ENCODE measurements around the gene COL24A1.

The COL24A1 gene

DNA sequence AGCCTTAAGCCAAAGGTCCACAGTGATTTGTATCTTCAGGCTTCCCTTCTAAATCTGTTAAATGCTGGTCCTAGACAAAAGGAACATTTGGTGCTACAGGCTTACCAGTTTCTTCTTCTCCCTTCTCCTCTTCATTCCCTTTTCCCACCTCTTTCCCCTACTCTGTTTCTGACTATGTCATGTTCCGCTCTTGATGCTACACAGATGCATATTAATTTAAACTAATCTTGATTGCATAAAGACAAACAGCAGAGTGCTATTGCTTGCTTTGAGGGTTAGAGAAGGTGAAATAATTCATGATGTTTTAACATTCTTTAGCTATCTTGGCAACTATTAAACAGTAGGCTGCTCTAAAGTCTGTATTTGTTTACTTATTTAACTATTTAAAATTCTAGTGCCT lies 34.3 kb upstream of the COL24A1 start:
- WGBS, result 100% methylated on average over 1 of the region's 1 CpG
- Histone ChIP-seq H3K4me1 (ENCODE audit: insufficient read depth, low read length) (peaks cover 22% of the 10 kb centered on the region), H3K9me3 (ENCODE audit: insufficient read depth, low read depth, low read length) (no peaks in the 10 kb centered on the region), H3K36me3 (ENCODE audit: insufficient read depth, low read length) (no peaks in the 10 kb centered on the region), H3K27ac (ENCODE audit: low read depth, low read length) (no peak overlapping the region), H3K9ac (ENCODE audit: low read depth, low read length) (no peak overlapping the region), H3K27me3 (ENCODE audit: insufficient read depth, low read length) (no peaks in the 10 kb centered on the region), H3K4me3 (ENCODE audit: low read length) (no peak overlapping the region)

DNA sequence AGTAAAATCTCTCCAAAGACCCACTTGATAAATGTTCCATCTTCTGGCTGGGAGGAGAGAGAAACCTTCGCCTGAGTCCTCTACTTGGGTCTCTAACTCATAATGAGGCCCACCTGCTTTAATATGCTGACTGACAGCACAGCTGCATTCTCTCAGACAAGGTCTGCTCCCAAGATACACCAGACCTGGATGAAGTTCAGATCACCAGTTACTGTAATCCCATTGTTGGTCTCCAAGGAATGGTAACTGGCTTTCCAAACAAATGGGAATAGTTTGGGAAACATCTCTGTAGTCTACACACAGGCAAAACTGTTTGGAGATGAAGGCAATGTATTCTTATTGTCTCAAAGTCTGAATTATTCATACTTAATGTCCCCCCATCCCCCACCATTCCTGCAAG lies 27.9 kb upstream of the COL24A1 start:
- H3K9ac ChIP-seq (ENCODE audit: low read depth, low read length), result no peak overlapping the region
- H3K4me1 ChIP-seq (ENCODE audit: insufficient read depth, low read length), result no peaks in the 10 kb centered on the region
- 100% methylated on average over 1 of the region's 1 CpG for WGBS
- H3K27me3 ChIP-seq (ENCODE audit: insufficient read depth, low read length), result no peaks in the 10 kb centered on the region
- no peak overlapping the region for H3K4me3 ChIP-seq (ENCODE audit: low read length)
- H3K27ac ChIP-seq (ENCODE audit: low read depth, low read length), result no peak overlapping the region
- no peaks in the 10 kb centered on the region for H3K9me3 ChIP-seq (ENCODE audit: insufficient read depth, low read depth, low read length)
- no peaks in the 10 kb centered on the region for H3K36me3 ChIP-seq (ENCODE audit: insufficient read depth, low read length)

DNA sequence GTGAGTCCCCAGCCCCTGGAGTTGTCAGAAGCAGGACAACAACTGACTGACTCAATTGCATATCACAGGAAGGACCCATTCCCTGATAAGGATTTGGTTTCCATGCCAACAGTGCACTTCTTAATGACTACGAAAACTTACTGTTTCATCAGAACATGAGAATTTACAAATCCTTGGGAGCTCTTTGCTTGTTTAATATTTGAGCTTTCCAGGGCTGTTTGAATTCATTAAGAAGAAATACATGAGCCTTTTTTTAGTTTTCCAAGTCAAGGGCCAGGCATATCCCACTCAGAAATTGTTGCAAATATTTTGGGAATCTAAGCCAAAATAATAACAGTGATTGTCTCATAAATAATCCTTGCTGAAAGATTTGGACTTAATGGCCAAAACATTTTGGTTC lies 27.2 kb upstream of the COL24A1 start:
- 100% methylated on average over 1 of the region's 1 CpG for WGBS
- Histone ChIP-seq H3K27ac (ENCODE audit: low read depth, low read length) (no peak overlapping the region), H3K27me3 (ENCODE audit: insufficient read depth, low read length) (no peaks in the 10 kb centered on the region), H3K4me1 (ENCODE audit: insufficient read depth, low read length) (no peaks in the 10 kb centered on the region), H3K9me3 (ENCODE audit: insufficient read depth, low read depth, low read length) (no peaks in the 10 kb centered on the region), H3K4me3 (ENCODE audit: low read length) (no peak overlapping the region), H3K36me3 (ENCODE audit: insufficient read depth, low read length) (no peaks in the 10 kb centered on the region), H3K9ac (ENCODE audit: low read depth, low read length) (no peak overlapping the region)

DNA sequence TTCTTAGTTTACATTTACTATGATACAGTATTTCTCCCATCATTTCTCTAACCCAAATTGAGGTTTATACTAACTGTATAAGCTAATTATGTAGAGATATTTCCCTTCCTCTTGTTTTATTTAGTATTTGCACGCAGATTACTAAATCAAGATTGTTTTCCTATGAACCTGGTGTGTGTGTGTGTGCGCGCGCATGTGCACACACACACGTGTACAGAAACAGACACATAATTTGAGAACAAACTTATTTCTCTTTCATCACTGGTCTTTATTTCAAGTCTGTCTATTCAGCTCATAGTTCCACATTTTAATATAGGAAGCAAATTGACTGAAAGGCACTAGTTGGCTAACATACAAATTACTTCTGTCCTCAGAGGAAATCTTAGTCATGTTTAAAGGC lies 19.7 kb upstream of the COL24A1 start:
- Histone ChIP-seq H3K27me3 (ENCODE audit: insufficient read depth, low read length) (no peaks in the 10 kb centered on the region), H3K9ac (ENCODE audit: low read depth, low read length) (no peak overlapping the region), H3K4me1 (ENCODE audit: insufficient read depth, low read length) (no peaks in the 10 kb centered on the region), H3K36me3 (ENCODE audit: insufficient read depth, low read length) (no peaks in the 10 kb centered on the region), H3K27ac (ENCODE audit: low read depth, low read length) (no peak overlapping the region), H3K4me3 (ENCODE audit: low read length) (no peak overlapping the region), H3K9me3 (ENCODE audit: insufficient read depth, low read depth, low read length) (no peaks in the 10 kb centered on the region)
- WGBS, result 84% methylated on average over 4 of the region's 5 CpGs

DNA sequence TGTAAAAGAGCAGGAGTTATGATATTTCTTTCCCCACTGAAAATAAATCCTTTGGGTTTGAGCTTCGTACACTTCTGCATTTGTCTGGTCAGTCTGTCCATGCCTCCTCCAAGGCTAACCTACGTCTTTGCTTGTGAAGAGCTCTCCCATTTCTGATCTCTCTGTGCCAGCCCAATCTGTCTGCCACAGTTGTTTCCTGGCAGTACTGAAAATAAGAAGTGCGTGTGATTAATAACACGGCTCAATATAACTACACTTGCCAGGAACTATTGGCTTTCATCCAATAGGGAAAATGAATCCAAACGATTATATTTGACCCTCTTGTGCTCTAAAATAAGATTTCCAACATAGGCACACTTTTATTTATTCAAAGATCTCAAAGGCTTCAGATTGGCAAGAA lies 19.2 kb upstream of the COL24A1 start:
- Histone ChIP-seq H3K4me1 (ENCODE audit: insufficient read depth, low read length) (no peaks in the 10 kb centered on the region), H3K9me3 (ENCODE audit: insufficient read depth, low read depth, low read length) (no peaks in the 10 kb centered on the region), H3K4me3 (ENCODE audit: low read length) (no peak overlapping the region), H3K9ac (ENCODE audit: low read depth, low read length) (no peak overlapping the region), H3K36me3 (ENCODE audit: insufficient read depth, low read length) (no peaks in the 10 kb centered on the region), H3K27me3 (ENCODE audit: insufficient read depth, low read length) (no peaks in the 10 kb centered on the region), H3K27ac (ENCODE audit: low read depth, low read length) (no peak overlapping the region)
- WGBS, result 94% methylated on average over 5 of the region's 5 CpGs

DNA sequence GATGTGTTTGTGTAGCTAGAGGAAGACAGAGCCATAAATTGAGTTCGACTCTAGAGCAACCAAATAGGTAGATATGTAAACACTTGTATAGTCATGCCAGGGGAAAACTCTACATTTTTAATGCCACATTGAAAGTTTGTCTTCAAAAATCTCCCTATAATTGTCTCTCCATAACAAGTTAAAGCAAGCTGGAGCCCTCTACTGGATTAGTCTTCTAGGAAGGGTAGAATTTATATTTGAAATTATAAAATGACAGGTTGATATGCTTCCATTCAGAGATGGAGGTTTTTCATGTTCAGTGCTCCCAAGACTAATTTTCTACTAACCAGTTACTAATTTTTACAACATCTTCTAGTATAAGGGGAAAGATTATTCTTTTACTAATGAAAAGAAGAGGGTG lies 13.1 kb upstream of the COL24A1 start:
- Histone ChIP-seq H3K4me3 (ENCODE audit: low read length) (no peak overlapping the region), H3K27ac (ENCODE audit: low read depth, low read length) (no peak overlapping the region), H3K36me3 (ENCODE audit: insufficient read depth, low read length) (no peaks in the 10 kb centered on the region), H3K4me1 (ENCODE audit: insufficient read depth, low read length) (no peaks in the 10 kb centered on the region), H3K27me3 (ENCODE audit: insufficient read depth, low read length) (no peaks in the 10 kb centered on the region), H3K9me3 (ENCODE audit: insufficient read depth, low read depth, low read length) (no peaks in the 10 kb centered on the region), H3K9ac (ENCODE audit: low read depth, low read length) (no peak overlapping the region)
- WGBS, result 83% methylated on average over 1 of the region's 1 CpG

DNA sequence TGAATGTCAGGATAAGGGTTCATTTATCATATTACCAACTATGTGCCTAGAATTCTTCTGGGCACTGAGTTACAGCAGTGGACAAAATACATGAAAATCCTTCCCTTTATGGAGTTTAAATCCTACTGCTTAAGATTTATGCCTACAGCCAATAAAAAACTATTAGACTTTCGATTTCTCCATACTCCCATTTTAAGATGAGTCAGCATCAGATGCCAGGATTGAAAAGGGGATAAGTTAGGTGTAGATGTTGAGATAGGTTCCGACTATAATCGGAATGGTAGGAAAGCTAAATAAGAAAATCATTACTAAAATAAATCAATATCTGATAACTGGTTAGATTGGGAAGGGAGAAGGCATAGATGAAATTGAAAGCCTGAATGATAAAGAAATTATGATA lies 3.2 kb upstream of the COL24A1 start:
- Histone ChIP-seq H3K4me1 (ENCODE audit: insufficient read depth, low read length) (no peaks in the 10 kb centered on the region; the same call in 1 of the 2 replicates), H3K9me3 (ENCODE audit: insufficient read depth, low read depth, low read length) (no peaks in the 10 kb centered on the region), H3K36me3 (ENCODE audit: insufficient read depth, low read length) (no peaks in the 10 kb centered on the region), H3K27ac (ENCODE audit: low read depth, low read length) (no peak overlapping the region), H3K9ac (ENCODE audit: low read depth, low read length) (no peak overlapping the region), H3K4me3 (ENCODE audit: low read length) (no peak overlapping the region), H3K27me3 (ENCODE audit: insufficient read depth, low read length) (peaks cover 36% of the 10 kb centered on the region)
- WGBS, result no CpG with 5 or more reads among the region's 3 CpGs

DNA sequence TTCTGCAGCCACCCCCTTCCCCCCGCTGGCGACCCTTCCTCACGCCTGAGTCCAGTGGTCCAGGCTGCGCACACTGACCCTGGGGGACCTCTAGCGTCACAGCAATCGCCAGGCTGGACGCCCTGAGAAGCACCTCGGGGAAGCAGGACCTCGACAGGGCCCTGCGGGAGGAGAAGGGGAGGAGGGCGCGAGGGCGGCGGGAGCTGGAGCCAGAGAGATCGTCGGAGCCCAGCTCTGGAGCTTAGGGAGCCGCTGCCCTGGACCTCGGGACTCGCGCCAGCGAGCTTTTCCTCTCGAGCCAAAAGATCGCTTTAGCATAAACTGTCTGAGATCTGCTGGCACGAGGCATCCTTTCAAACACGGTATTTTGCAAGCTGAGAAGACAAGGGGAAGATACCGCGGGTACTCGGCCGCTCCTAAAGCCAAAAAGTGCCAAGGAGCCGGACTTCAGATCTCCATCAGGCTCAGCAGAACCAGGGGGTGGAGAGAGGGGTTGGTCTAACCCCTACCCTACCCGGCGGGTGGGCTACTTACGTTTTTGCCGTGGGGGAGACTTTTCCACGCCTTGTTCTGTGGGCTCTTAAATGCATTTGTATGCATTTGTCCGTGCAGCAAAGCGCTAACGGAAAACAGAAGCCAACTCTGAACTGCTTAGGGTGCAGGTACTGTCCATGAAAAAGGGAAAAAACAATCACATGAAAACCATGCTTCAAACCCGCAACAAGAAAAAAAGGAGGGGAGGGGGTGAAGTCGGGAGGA lies 586 bp downstream of the COL24A1 start:
- H3K4me3 ChIP-seq (ENCODE audit: low read length), result peak overlapping the region; percentile 56
- H3K9ac ChIP-seq (ENCODE audit: low read depth, low read length), result no peak overlapping the region

DNA sequence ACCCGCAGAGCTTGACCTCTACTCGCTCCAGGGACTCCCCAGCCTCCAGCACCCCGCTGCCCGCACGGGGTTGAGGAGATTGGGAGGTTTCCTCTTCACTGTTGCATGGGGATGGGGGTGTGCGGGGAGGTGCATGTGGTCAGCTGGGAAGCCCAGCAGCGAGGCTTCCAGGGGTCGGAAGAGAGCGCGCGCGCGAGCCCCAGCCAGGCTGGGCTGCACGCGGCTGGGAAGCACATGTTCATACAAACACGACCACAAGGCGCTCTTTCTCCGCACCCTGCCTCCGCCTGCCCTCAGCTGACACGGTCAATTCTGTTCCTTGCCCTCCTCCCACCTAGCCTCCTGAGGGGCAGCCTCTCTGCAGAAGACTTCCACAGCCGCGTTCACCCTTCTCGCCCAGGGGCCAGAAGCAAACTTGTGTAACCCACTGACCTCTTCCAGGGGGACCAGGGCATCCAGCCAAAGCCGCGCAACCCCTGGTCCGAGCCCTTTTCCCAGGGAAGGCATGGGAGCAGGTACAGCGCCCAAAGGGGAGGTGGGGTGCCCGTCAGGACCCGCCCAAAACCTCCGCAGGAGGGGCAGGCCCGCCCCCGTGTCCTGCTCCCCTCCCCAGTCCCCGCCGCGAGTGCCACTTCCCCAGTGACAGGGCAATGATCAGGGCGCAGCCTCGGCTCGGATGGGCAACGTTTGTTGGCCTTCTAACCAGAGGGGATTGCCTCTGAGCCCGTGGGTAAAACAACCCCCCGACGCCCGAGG lies 1.3 kb downstream of the COL24A1 start:
- no peaks in the 10 kb centered on the region for H3K36me3 ChIP-seq (ENCODE audit: insufficient read depth, low read length)
- no peaks in the 10 kb centered on the region for H3K9me3 ChIP-seq (ENCODE audit: insufficient read depth, low read depth, low read length)
- H3K27ac ChIP-seq (ENCODE audit: low read depth, low read length), result no peak overlapping the region
- H3K4me3 ChIP-seq (ENCODE audit: low read length), result peak overlapping the region; percentile 56
- H3K27me3 ChIP-seq (ENCODE audit: insufficient read depth, low read length), result peaks cover 63% of the 10 kb centered on the region
- no peaks in the 10 kb centered on the region; the same call in 1 of the 2 replicates for H3K4me1 ChIP-seq (ENCODE audit: insufficient read depth, low read length)
- WGBS, result 4% methylated on average over 43 of the region's 43 CpGs
- no peak overlapping the region for H3K9ac ChIP-seq (ENCODE audit: low read depth, low read length)

More for the DNA sequence above, 586 bp downstream of the COL24A1 start:
- no peaks in the 10 kb centered on the region for H3K36me3 ChIP-seq (ENCODE audit: insufficient read depth, low read length)
- H3K27me3 ChIP-seq (ENCODE audit: insufficient read depth, low read length), result peaks cover 63% of the 10 kb centered on the region
- H3K9me3 ChIP-seq (ENCODE audit: insufficient read depth, low read depth, low read length), result no peaks in the 10 kb centered on the region
- no peak overlapping the region for H3K27ac ChIP-seq (ENCODE audit: low read depth, low read length)
- no peaks in the 10 kb centered on the region; the same call in 1 of the 2 replicates for H3K4me1 ChIP-seq (ENCODE audit: insufficient read depth, low read length)
- 1% methylated on average over 40 of the region's 40 CpGs for WGBS

DNA sequence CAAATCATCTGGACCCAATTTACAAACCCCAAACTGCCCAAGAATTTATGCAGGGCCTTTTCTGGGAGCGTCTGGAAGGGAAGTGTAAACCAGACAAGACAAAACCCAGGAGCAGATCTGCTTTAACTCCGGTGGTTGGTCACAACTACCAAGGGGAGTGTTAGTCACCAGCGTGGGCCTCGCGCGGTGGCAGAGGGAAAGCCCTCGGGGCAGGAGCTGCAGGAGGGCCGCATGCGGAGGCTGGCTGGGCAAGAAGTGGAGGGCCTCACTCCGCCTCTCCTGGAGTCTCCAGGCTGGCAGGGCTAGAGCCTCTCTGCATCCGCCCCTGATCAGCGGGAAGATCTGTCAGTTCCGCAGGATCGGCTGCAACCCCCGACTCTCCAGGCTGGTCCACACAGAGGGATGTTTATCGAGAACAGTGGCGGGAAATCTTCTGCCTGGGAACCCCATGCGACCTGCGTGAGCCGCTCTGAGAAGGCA lies 2.0 kb downstream of the COL24A1 start:
- Histone ChIP-seq H3K4me1 (ENCODE audit: insufficient read depth, low read length) (no peaks in the 10 kb centered on the region; the same call in 1 of the 2 replicates), H3K27ac (ENCODE audit: low read depth, low read length) (no peak overlapping the region), H3K27me3 (ENCODE audit: insufficient read depth, low read length) (peaks cover 63% of the 10 kb centered on the region), H3K36me3 (ENCODE audit: insufficient read depth, low read length) (no peaks in the 10 kb centered on the region), H3K9me3 (ENCODE audit: insufficient read depth, low read depth, low read length) (no peaks in the 10 kb centered on the region), H3K9ac (ENCODE audit: low read depth, low read length) (no peak overlapping the region), H3K4me3 (ENCODE audit: low read length) (peak overlapping the region; percentile 56)
- WGBS, result 6% methylated on average over 20 of the region's 20 CpGs

DNA sequence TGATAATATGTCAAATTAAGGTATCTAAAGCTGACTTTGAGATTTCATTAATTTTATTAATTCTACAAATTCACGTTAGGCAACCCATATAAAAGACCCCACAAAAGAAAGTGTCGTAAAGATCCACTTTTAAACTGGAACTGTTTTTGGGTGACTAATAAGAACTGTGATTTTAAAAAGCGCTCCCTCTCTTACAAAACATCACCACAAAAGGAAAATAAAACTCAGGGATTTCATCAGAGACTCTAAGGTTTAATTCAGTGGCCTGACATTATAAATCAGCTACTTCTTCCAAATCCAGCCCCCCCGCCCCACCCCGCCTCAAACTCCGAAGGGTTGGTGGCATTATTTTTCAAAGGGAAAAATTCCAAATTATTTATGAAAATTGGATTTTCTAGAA lies 2.7 kb downstream of the COL24A1 start:
- Histone ChIP-seq H3K27ac (ENCODE audit: low read depth, low read length) (no peak overlapping the region), H3K4me3 (ENCODE audit: low read length) (no peak overlapping the region), H3K9ac (ENCODE audit: low read depth, low read length) (no peak overlapping the region), H3K27me3 (ENCODE audit: insufficient read depth, low read length) (peaks cover 59% of the 10 kb centered on the region), H3K9me3 (ENCODE audit: insufficient read depth, low read depth, low read length) (no peaks in the 10 kb centered on the region), H3K36me3 (ENCODE audit: insufficient read depth, low read length) (no peaks in the 10 kb centered on the region), H3K4me1 (ENCODE audit: insufficient read depth, low read length) (no peaks in the 10 kb centered on the region; the same call in 1 of the 2 replicates)
- 94% methylated on average over 3 of the region's 6 CpGs for WGBS

Data from HUES64 (cell line).